GM06990 (cell line): ENCODE measurements around the gene RHOG.

Experiments used
- DNase-seq: peaks from one replicate; pipeline ENCODE4 v3.0.0-alpha.2; 2011; ENCODE audit not compliant: insufficient read length; ENCODE audit errors: extremely low read depth
- H3K27me3 ChIP-seq: replicated peaks from 2 replicates; pipeline ENCODE4 v1.6.0; 2011; ENCODE audit warnings: low read length; ENCODE audit not compliant: control insufficient read depth, insufficient read depth
- H3K36me3 ChIP-seq: 2 replicates; pipeline ENCODE4 v1.5.1; 2011; ENCODE audit warnings: low read length; ENCODE audit not compliant: control insufficient read depth, insufficient read depth
- H3K4me3 ChIP-seq: replicated peaks from 2 replicates; pipeline ENCODE4 v1.5.1; 2011; ENCODE audit warnings: low read depth, mild to moderate bottlenecking, control low read depth, low read length
- CTCF ChIP-seq: IDR thresholded peaks from 2 replicates; pipeline ENCODE4 v1.5.1; 2011; ENCODE audit warnings: low read length, control low read depth, mild to moderate bottlenecking, inconsistent platforms; ENCODE audit not compliant: insufficient read depth, poor library complexity, severe bottlenecking

The RHOG gene

DNA sequence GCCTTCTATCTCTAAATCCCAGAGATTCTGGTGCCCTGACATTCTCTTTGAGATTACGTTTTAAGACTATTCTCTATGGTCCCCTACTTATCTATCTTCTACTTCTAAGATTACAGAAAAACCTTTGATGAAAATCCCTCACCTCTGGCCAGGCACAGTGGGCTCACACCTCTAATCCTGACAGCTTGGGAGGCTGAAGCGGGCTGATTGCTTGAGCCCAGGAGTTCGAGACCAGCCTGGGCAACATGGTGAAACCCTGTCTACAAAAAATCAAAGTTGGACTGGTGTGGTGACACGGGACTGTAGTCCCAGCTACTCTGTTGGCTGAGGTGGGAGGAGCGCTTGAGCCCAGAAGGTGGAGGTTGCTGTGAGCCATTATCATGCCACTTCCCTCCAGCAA lies 57.8 kb downstream of the RHOG start:
- no peak for DNase-seq
- H3K4me3 ChIP-seq, result no peak overlapping the region
- H3K27me3 ChIP-seq, result no peaks in the 10 kb centered on the region
- H3K36me3 ChIP-seq, result peaks cover 9% of the 10 kb centered on the region
- no peak for TF ChIP-seq CTCF

- H3K27me3 ChIP-seq, result no peaks in the 10 kb centered on the region
- TF ChIP-seq CTCF, result no peak
- peaks cover 9% of the 10 kb centered on the region for H3K36me3 ChIP-seq
- DNase-seq, result no peak
- no peak overlapping the region for H3K4me3 ChIP-seq
Measured at GRCh38 chr11:3781423-3781822, 59.3 kb downstream of the RHOG start.
